Breast epithelium (tissue), 4 donors: Measurements from ENCODE around the gene COMMD3. TPM values are rescaled to one million over a fixed set of nuclear protein-coding genes. Genes with fewer than 3 reads are reported as not detected.
"Not testable (repeated sequence)": the region's sequence is repeated elsewhere in the genome, so short reads cannot be mapped to it uniquely, and the experiment has no call there.

Experiments used
- DNase-seq, 2 donors: peaks; one replicate each; pipeline ENCODE4 v3.0.0-alpha.2; 2019; ENCODE audit warnings: low spot score in 2 of 2
- H3K27ac ChIP-seq, 2 donors: fragments of 200-600 bp; sonication (generic) in 1 of 2; one replicate each; pipeline ENCODE4 v1.5.1; 2016 to 2019; ENCODE audit warnings: mild to moderate bottlenecking in 1 of 2
- H3K27me3 ChIP-seq, 2 donors: fragments of 200-600 bp; sonication (generic) in 1 of 2; one replicate each; pipeline versions ENCODE4 v1.5.1 to v1.6.0; 2017 to 2019; ENCODE audit warnings: control low read depth in 1 of 2, mild to moderate bottlenecking in 1 of 2
- H3K36me3 ChIP-seq: fragments of 200-600 bp; one replicate; pipeline ENCODE4 v1.5.1; 2019
- H3K4me1 ChIP-seq, 2 donors: fragments of 200-600 bp; sonication (generic); one replicate each; pipeline ENCODE4 v1.5.1; 2016 to 2019; ENCODE audit warnings: control low read depth in 1 of 2
- H3K4me3 ChIP-seq, 3 donors: fragments of 200-600 bp; sonication (generic); 1 replicate in 2 of 3; 2 replicates in 1 of 3; pipeline ENCODE4 v1.5.1; 2016 to 2019; ENCODE audit warnings: mild to moderate bottlenecking in 3 of 3, moderate library complexity in 2 of 3
- H3K9me3 ChIP-seq, 2 donors: fragments of 200-600 bp; sonication (generic) in 1 of 2; one replicate each; pipeline ENCODE4 v1.5.1; 2016 to 2019; ENCODE audit warnings: control low read depth in 1 of 2
- CTCF ChIP-seq, 3 donors: fragments of 450-650 bp; IDR thresholded peaks; one replicate each; pipeline ENCODE4 v1.5.1; 2016 to 2017; ENCODE audit warnings: antibody characterized with exemption in 3 of 3, mild to moderate bottlenecking in 3 of 3, moderate library complexity in 3 of 3
- POLR2A ChIP-seq: fragments of 450-650 bp; IDR thresholded peaks from one replicate; pipeline ENCODE4 v1.6.1; 2016; ENCODE audit warnings: antibody characterized with exemption, mild to moderate bottlenecking, moderate library complexity
- POLR2AphosphoS5 ChIP-seq, 3 donors: sonication (generic); formaldehyde crosslinking; IDR thresholded peaks; one replicate each; pipeline ENCODE4 v1.6.1; 2017; ENCODE audit warnings: antibody characterized with exemption in 3 of 3
- intact Hi-C: fragments of 100-400 bp; cut with DNase I; formaldehyde crosslinking; loops from one replicate; pipeline ENCODE4 v1.15.1; 2023; ENCODE audit warnings: low total_unique reads
- total RNA-seq, 3 donors: library from RNA; depleted of rRNA; stranded (reverse); fragments of >200 nt; gene quantifications; one replicate each; pipeline ENCODE4 v1.1.0, GENCODE V29; 2016

The COMMD3 gene
- total RNA-seq, 3 donors from 2014 or later, result 30.1 to 51.4 (median 35.7) TPM

DNA sequence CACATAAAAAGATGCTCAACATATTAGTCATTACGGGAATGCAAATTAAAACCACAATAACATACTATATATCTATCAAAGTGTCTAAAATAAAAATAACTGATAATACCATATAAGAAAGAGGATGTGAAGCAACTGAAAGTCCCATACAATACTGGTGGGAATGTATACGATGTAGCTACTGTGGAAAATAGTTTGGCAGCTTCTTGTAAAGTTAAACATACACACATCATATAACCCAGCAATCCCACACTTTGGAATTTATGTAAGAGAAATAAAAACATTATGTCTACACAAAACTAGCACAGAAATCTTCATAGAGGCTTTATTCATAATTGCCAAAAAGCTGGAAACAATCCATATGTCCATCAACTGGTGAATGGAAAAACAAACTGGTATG lies 10.5 kb upstream of the COMMD3 start:
- H3K9me3 ChIP-seq, result no peaks in the 10 kb centered on the region
- H3K4me3 ChIP-seq, result no peak overlapping the region
- no peak for DNase-seq
- TF ChIP-seq POLR2A (no peak), CTCF (IDR thresholded peaks at IDR 0.05) (no peak), POLR2AphosphoS5 (IDR thresholded peaks at IDR 0.05) (no peak)
- H3K4me1 ChIP-seq, result no peaks in the 10 kb centered on the region
- intact Hi-C loops, result no loop called here
- H3K27me3 ChIP-seq, result no peaks in the 10 kb centered on the region
- H3K27ac ChIP-seq, result no peak overlapping the region
- H3K36me3 ChIP-seq, result no peaks in the 10 kb centered on the region

- Histone ChIP-seq H3K4me3 (no peak overlapping the region), H3K27me3 (no peaks in the 10 kb centered on the region), H3K9me3 (no peaks in the 10 kb centered on the region), H3K36me3 (no peaks in the 10 kb centered on the region), H3K27ac (no peak overlapping the region), H3K4me1 (no peaks in the 10 kb centered on the region)
- DNase-seq, result no peak
- intact Hi-C loops, result no loop called here
- no peak for TF ChIP-seq POLR2A
- no peak for TF ChIP-seq CTCF (IDR thresholded peaks at IDR 0.05)
- no peak for TF ChIP-seq POLR2AphosphoS5 (IDR thresholded peaks at IDR 0.05)
These were observed 7.8 kb upstream of the COMMD3 start for GRCh38 chr10:22308390-22308789.

GRCh38 chr10:22309180-22310000 lies 6.8 kb upstream of the COMMD3 start:
- Histone ChIP-seq H3K4me3 (no peak overlapping the region), H3K36me3 (no peaks in the 10 kb centered on the region), H3K9me3 (no peaks in the 10 kb centered on the region), H3K27me3 (no peaks in the 10 kb centered on the region), H3K4me1 (no peaks in the 10 kb centered on the region), H3K27ac (no peak overlapping the region)
- TF ChIP-seq POLR2A (no peak), POLR2AphosphoS5 (IDR thresholded peaks at IDR 0.05) (no peak), CTCF (IDR thresholded peaks at IDR 0.05) (no peak)
- intact Hi-C loops, result no loop called here
- DNase-seq, result no peak

DNA sequence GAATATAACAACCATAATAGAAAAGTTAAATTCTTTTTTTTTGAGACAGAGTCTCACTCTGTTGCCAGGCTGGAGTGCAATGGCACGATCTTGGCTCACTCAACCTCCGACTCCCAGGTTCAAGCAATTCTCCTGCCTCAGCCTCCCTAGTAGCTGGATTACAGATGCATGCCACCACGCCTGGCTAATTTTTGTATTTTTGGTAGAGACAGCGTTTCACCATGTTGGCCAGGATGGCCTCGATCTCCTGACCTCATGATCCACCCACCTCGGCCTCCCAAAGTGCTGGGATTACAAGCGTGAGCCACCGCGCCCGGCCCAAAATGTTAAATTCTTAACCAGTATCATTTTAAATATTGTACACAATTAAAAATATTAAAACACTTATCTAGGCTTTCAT lies 6.2 kb upstream of the COMMD3 start:
- not testable (repeated sequence) for DNase-seq, H3K36me3 ChIP-seq, H3K4me1 ChIP-seq, H3K4me3 ChIP-seq, H3K9me3 ChIP-seq, H3K27ac ChIP-seq, H3K27me3 ChIP-seq
- intact Hi-C loops, result loop anchor here (5.0 kb wide), 1 partner anchor 737 kb away; no protein-coding TSS in a partner anchor

DNA sequence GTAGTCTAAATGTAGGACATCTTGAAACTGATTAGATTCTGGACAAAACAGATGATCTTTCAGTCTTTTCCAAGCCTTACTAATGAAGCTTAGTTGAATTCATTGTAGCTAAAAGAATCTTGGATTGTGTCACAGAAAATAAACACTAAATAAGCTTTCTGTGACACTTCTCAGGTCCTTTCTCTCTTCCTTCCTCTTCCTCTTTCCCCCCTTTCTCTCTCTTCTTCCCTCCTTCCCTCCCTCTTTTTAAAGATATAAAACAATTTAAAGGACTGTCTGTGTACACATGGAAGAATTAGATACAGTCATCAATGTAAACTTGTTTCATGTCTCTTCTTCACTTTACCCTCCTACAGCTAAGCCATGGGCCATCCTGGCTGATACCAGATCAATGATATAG lies 5.3 kb upstream of the COMMD3 start:
- TF ChIP-seq POLR2A, result no peak
- H3K27ac ChIP-seq, result no peak overlapping the region
- H3K4me3 ChIP-seq, result no peak overlapping the region
- H3K36me3 ChIP-seq, result no peaks in the 10 kb centered on the region
- H3K27me3 ChIP-seq, result no peaks in the 10 kb centered on the region
- no peak for DNase-seq
- intact Hi-C loops, result loop anchor here (5.0 kb wide), 1 partner anchor 736 kb away; no protein-coding TSS in a partner anchor
- H3K9me3 ChIP-seq, result no peaks in the 10 kb centered on the region
- no peaks in the 10 kb centered on the region for H3K4me1 ChIP-seq

GRCh38 chr10:22314852-22315251 lies 1.3 kb upstream of the COMMD3 start:
- Histone ChIP-seq H3K9me3 (no peaks in the 10 kb centered on the region), H3K4me1 (no peaks in the 10 kb centered on the region), H3K27me3 (no peaks in the 10 kb centered on the region), H3K27ac (no peak overlapping the region), H3K4me3 (no peak overlapping the region), H3K36me3 (no peaks in the 10 kb centered on the region)
- no peak for DNase-seq
- no peak for TF ChIP-seq POLR2A
- TF ChIP-seq CTCF (IDR thresholded peaks at IDR 0.05), result no peak
- TF ChIP-seq POLR2AphosphoS5 (IDR thresholded peaks at IDR 0.05), result no peak
- intact Hi-C loops, result loop anchor here (5.0 kb wide), 1 partner anchor 732 kb away; no protein-coding TSS in a partner anchor
